OCI-LY7 (cell line): Measurements from ENCODE around the gene CYP19A1. TPM values are rescaled to one million over a fixed set of nuclear protein-coding genes. Genes with fewer than 3 reads are reported as not detected.

Source experiments
- BruUV-seq: library from RNA; stranded (reverse); fragments of 400-500 nt; replicated peaks from 2 replicates; lab custom pipeline; 2021; lab: Mats Ljungman, UMichigan
- CTCF ChIA-PET: fragments of 300-600 bp; sonication (Branson Sonifier 250); formaldehyde crosslinking; loops from one replicate; lab custom pipeline; 2022; ENCODE audit warnings: antibody characterized with exemption; ENCODE audit not compliant: unreplicated experiment; lab: Charles Lee
- POLR2A ChIA-PET: fragments of 300-600 bp; sonication (Branson Sonifier 250); formaldehyde crosslinking; loops from one replicate; lab custom pipeline; 2022; ENCODE audit warnings: antibody characterized with exemption; lab: Charles Lee
- DNase-seq: peaks from one replicate; pipeline ENCODE4 v3.0.0-alpha.2; 2015; ENCODE audit warnings: low spot score
- H2AFZ ChIP-seq: fragments of 200-600 bp; sonication (generic), shearing (Covaris generic); 2 replicates; pipeline ENCODE4 v1.6.1; 2014; ENCODE audit warnings: mild to moderate bottlenecking, antibody characterized with exemption, low read length, moderate library complexity
- H3K27ac ChIP-seq: fragments of 200-600 bp; sonication (generic); 2 replicates; pipeline ENCODE4 v1.5.1; 2014; ENCODE audit warnings: mixed run types, low read depth, mild to moderate bottlenecking, moderate library complexity, low read length, inconsistent platforms; ENCODE audit not compliant: poor library complexity, severe bottlenecking
- H3K36me3 ChIP-seq: fragments of 200-600 bp; sonication (generic); 2 replicates; pipeline ENCODE4 v1.6.1; 2014; ENCODE audit warnings: mild to moderate bottlenecking, antibody characterized with exemption, low read length, moderate library complexity, mixed read lengths; ENCODE audit not compliant: insufficient read depth
- H3K4me1 ChIP-seq: fragments of 200-600 bp; sonication (generic); 2 replicates; pipeline ENCODE4 v1.5.1; 2014; ENCODE audit warnings: mild to moderate bottlenecking, low read length; ENCODE audit not compliant: insufficient read depth, poor library complexity, severe bottlenecking
- H3K4me2 ChIP-seq: fragments of 200-600 bp; sonication (generic); 2 replicates; pipeline ENCODE4 v1.6.1; 2014; ENCODE audit warnings: mild to moderate bottlenecking, low read length
- H3K4me3 ChIP-seq: fragments of 200-600 bp; sonication (generic); 2 replicates; pipeline ENCODE4 v1.5.1; 2014; ENCODE audit warnings: mild to moderate bottlenecking, low read depth, low read length; ENCODE audit not compliant: poor library complexity, severe bottlenecking
- H3K79me2 ChIP-seq: fragments of 200-600 bp; sonication (generic); 2 replicates; pipeline ENCODE4 v1.6.1; 2016; ENCODE audit warnings: low read depth, mild to moderate bottlenecking, low read length, moderate library complexity, mixed read lengths; ENCODE audit not compliant: insufficient read depth
- H3K9me2 ChIP-seq: fragments of 200-600 bp; sonication (generic); 2 replicates; pipeline ENCODE4 v1.6.1; 2016; ENCODE audit warnings: mild to moderate bottlenecking, low read length, mixed read lengths; ENCODE audit not compliant: insufficient read depth
- H3K9me3 ChIP-seq: fragments of 200-600 bp; sonication (generic); 2 replicates; pipeline ENCODE4 v1.6.1; 2014; ENCODE audit warnings: mild to moderate bottlenecking, mixed run types, low read length, mixed read lengths
- H4K20me1 ChIP-seq: fragments of 200-600 bp; sonication (generic); 2 replicates; pipeline ENCODE4 v1.6.1; 2014; ENCODE audit warnings: mild to moderate bottlenecking, antibody characterized with exemption, low read length, moderate library complexity, mixed read lengths; ENCODE audit not compliant: insufficient read depth
- EZH2phosphoT487 ChIP-seq: fragments of 200-600 bp; sonication (generic); IDR thresholded peaks from 2 replicates; pipeline ENCODE4 v1.6.1; 2018; ENCODE audit warnings: low read depth, borderline replicate concordance, mild to moderate bottlenecking, mixed run types, antibody characterized with exemption, low read length, moderate library complexity, mixed read lengths
- intact Hi-C: fragments of 100-400 bp; cut with micrococcal nuclease; formaldehyde crosslinking; loops from one replicate; pipeline ENCODE4 v1.10.0; 2022; ENCODE audit not compliant: unreplicated experiment
- total RNA-seq, 2 experiments: library from RNA; depleted of rRNA in 1 of 2; stranded (reverse); fragments of >200 nt in 1 of 2; shearing (Covaris generic) in 1 of 2; gene quantifications; 2 replicates each; pipeline ENCODE4 v1.2.3, GENCODE V29; 2014 to 2022
- TF ChIP-seq, protein P1 (sequence below): fragments of 200-600 bp; sonication (generic); conservative IDR thresholded peaks from 2 replicates; pipeline ENCODE4 v1.5.1; 2014; ENCODE audit warnings: mild to moderate bottlenecking, antibody characterized with exemption, low read length, moderate library complexity, mixed read lengths

CYP19A1 gene
- total RNA-seq, 2 experiments from 2014 or later = 0.13 TPM; not detected in 1

DNA sequence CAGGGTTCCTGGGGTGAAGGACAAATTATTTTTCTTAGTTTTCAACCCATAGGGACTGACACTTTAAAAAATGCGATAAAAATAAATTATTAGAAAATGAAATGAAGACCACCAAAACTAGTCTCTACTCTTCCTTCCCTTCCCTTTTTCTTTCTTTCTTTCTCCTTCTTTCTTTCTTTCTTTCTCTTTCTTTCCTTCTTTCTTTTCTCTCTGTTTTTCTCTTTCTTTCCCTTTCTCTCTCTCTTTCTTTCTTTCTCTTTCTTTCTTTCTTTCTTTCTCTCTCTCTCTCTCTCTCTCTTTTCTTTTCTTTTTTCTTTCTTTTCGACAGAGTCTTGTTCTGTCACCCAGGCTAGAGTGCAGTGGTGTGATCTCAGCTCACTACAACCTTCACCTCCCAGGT is 144.4 kb downstream of the CYP19A1 start:
- Histone ChIP-seq H3K9me2 (no peaks in the 10 kb centered on the region), H3K9me3 (no peaks in the 10 kb centered on the region), H3K4me3 (no peak overlapping the region), H4K20me1 (no peaks in the 10 kb centered on the region), H3K4me1 (no peaks in the 10 kb centered on the region), H3K79me2 (no peaks in the 10 kb centered on the region), H3K36me3 (no peaks in the 10 kb centered on the region), H3K27ac (no peak overlapping the region), H2AFZ (no peak overlapping the region), H3K4me2 (no peak overlapping the region)
- ChIA-PET CTCF (no interaction called here), POLR2A (no interaction called here)
- no TSS peak for BruUV-seq
- DNase-seq = no peak
- intact Hi-C loops = loop anchor here (2.0 kb wide), 1 partner anchor 31 kb away; no protein-coding TSS in a partner anchor
- TF ChIP-seq, protein P1, sequence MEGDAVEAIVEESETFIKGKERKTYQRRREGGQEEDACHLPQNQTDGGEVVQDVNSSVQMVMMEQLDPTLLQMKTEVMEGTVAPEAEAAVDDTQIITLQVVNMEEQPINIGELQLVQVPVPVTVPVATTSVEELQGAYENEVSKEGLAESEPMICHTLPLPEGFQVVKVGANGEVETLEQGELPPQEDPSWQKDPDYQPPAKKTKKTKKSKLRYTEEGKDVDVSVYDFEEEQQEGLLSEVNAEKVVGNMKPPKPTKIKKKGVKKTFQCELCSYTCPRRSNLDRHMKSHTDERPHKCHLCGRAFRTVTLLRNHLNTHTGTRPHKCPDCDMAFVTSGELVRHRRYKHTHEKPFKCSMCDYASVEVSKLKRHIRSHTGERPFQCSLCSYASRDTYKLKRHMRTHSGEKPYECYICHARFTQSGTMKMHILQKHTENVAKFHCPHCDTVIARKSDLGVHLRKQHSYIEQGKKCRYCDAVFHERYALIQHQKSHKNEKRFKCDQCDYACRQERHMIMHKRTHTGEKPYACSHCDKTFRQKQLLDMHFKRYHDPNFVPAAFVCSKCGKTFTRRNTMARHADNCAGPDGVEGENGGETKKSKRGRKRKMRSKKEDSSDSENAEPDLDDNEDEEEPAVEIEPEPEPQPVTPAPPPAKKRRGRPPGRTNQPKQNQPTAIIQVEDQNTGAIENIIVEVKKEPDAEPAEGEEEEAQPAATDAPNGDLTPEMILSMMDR = no peak
- no peak for TF ChIP-seq EZH2phosphoT487

DNA sequence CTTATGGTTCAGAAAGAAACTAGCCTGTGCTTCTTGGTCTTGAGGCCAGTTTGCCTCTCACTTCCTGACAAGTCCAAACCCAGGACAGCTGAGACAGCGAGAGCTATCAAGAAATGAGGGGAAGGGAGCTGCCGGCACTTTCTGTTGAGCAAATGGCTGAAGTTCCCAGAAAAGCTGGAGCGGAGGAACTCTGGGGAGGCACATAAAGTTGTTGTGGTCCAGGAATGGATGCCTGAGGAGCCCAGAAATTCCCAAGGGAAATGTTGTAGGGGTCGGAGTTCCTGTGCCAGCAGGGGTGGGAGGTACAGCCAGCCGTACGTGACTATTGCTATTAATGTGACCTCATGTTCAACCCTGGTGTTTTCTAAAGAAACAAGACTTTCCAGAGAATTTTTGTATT is 144.9 kb downstream of the CYP19A1 start:
- no peaks in the 10 kb centered on the region for H3K36me3 ChIP-seq
- no peaks in the 10 kb centered on the region for H3K9me2 ChIP-seq
- TF ChIP-seq, protein P1 = no peak
- TF ChIP-seq EZH2phosphoT487 = no peak
- no TSS peak for BruUV-seq
- no peaks in the 10 kb centered on the region for H3K79me2 ChIP-seq
- H3K4me3 ChIP-seq = no peak overlapping the region
- H3K27ac ChIP-seq = no peak overlapping the region
- CTCF ChIA-PET = interaction anchor here (1.2 kb wide), 1 partner anchor 31 kb away, joined by 5 read pairs; no protein-coding TSS in a partner anchor
- DNase-seq = no peak
- intact Hi-C loops = loop anchor here (2.0 kb wide), 1 partner anchor 31 kb away; no protein-coding TSS in a partner anchor
- H4K20me1 ChIP-seq = no peaks in the 10 kb centered on the region
- H3K4me2 ChIP-seq = no peak overlapping the region
- no peaks in the 10 kb centered on the region for H3K4me1 ChIP-seq
- POLR2A ChIA-PET = no interaction called here
- H2AFZ ChIP-seq = no peak overlapping the region
- no peaks in the 10 kb centered on the region for H3K9me3 ChIP-seq

DNA sequence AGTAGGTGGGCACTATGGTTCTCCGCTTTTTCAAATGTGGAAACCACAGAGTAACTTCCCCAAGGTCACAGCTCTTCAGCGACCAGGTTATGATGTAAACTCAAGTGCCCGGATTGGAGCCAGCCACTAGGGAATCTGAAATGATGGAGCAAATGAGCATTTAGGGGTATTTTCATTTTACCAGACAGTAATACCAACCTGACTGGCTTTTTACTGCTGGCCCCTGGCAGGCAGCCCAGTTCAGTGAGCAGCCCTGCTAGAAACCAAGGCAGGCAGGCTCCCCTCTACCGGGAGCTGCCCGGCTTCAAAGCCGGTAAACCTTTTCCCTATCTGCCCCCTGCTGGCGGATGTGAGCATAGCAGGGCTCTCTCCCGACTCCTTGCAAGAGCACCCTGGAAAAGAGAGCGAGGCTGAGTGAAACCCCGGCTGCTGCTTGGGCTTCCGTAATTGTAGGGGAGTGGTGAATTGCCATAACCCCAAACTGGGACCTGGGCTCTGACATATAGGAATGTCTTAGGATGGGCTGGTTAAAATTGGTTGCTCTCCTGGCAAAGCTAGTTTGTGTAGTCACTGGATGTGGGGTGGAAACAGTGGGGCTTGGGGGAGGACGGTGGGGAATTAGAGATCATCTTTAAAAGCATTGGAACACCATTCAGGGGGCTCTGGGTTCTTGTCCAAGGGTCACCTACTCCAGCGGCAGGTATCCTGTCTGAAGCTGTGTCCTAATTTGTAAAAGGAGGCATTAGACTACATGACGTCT is 145.7 kb downstream of the CYP19A1 start:
- H3K9me2 ChIP-seq = no peaks in the 10 kb centered on the region
- no peaks in the 10 kb centered on the region for H3K4me1 ChIP-seq
- no peak overlapping the region for H2AFZ ChIP-seq
- H3K4me3 ChIP-seq = no peak overlapping the region
- no peak for TF ChIP-seq EZH2phosphoT487
- TF ChIP-seq, protein P1 = peak; percentile 92
- intact Hi-C loops = loop anchor here (2.0 kb wide), 1 partner anchor 30 kb away; no protein-coding TSS in a partner anchor
- H3K4me2 ChIP-seq = no peak overlapping the region
- H3K36me3 ChIP-seq = no peaks in the 10 kb centered on the region
- no TSS peak for BruUV-seq
- ChIA-PET POLR2A (no interaction called here), CTCF (interaction anchor here (0.7 to 1.2 kb wide), 2 partner anchors 30 to 1371 kb away, joined by 3 to 5 read pairs; no protein-coding TSS in a partner anchor)
- no peaks in the 10 kb centered on the region for H3K79me2 ChIP-seq
- H3K27ac ChIP-seq = no peak overlapping the region
- no peaks in the 10 kb centered on the region for H4K20me1 ChIP-seq
- peak; percentile 58 for DNase-seq
- no peaks in the 10 kb centered on the region for H3K9me3 ChIP-seq
